MM.1S (cell line): ENCODE results near the gene C3orf62.

Experiments
- DNase-seq: peaks from one replicate; pipeline ENCODE4 v3.0.0-alpha.2; 2015
- H2AFZ ChIP-seq: fragments of 300-600 bp; sonication (generic); 2 replicates; pipeline ENCODE4 v1.6.0; 2016; ENCODE audit warnings: antibody characterized with exemption, low read length
- H3F3A ChIP-seq: fragments of 300-600 bp; sonication (generic); 2 replicates; pipeline ENCODE4 v1.6.1; 2016; ENCODE audit warnings: mild to moderate bottlenecking, antibody characterized with exemption, low read length, moderate library complexity, mixed read lengths; ENCODE audit not compliant: insufficient read depth
- H3K27ac ChIP-seq: fragments of 300-600 bp; sonication (generic); 2 replicates; pipeline ENCODE4 v1.5.1; 2016; ENCODE audit warnings: mild to moderate bottlenecking, low read length
- H3K27me3 ChIP-seq: fragments of 300-600 bp; sonication (generic); replicated peaks from 2 replicates; pipeline ENCODE4 v1.6.0; 2016; ENCODE audit warnings: low read length; ENCODE audit not compliant: insufficient read depth
- H3K36me3 ChIP-seq: fragments of 300-600 bp; sonication (generic); replicated peaks from 2 replicates; pipeline ENCODE4 v1.6.1; 2016; ENCODE audit warnings: mild to moderate bottlenecking, low read length, mixed read lengths; ENCODE audit not compliant: insufficient read depth
- H3K4me1 ChIP-seq: fragments of 300-600 bp; sonication (generic); 2 replicates; pipeline ENCODE4 v1.6.1; 2016; ENCODE audit warnings: low read length, mixed read lengths
- H3K4me2 ChIP-seq: fragments of 300-600 bp; sonication (generic); 2 replicates; pipeline ENCODE4 v1.6.0; 2016; ENCODE audit warnings: low read depth, low read length
- H3K4me3 ChIP-seq: fragments of 300-600 bp; sonication (generic); 2 replicates; pipeline ENCODE4 v1.5.1; 2016; ENCODE audit warnings: low read length, mixed read lengths
- H3K79me2 ChIP-seq: fragments of 300-600 bp; sonication (generic); 2 replicates; pipeline ENCODE4 v1.6.1; 2016; ENCODE audit warnings: mixed run types, low read length, mixed read lengths
- H3K9ac ChIP-seq: fragments of 300-600 bp; sonication (generic); 2 replicates; pipeline ENCODE4 v1.6.1; 2016; ENCODE audit warnings: low read length, mixed read lengths
- H3K9me2 ChIP-seq: fragments of 300-600 bp; sonication (generic); replicated peaks from 2 replicates; pipeline ENCODE4 v1.6.1; 2016; ENCODE audit warnings: mild to moderate bottlenecking, low read length, mixed read lengths; ENCODE audit not compliant: insufficient read depth
- H3K9me3 ChIP-seq: fragments of 300-600 bp; sonication (generic); replicated peaks from 2 replicates; pipeline ENCODE4 v1.6.1; 2016; ENCODE audit warnings: mild to moderate bottlenecking, low read length, mixed read lengths; ENCODE audit not compliant: insufficient read depth
- H4K20me1 ChIP-seq: fragments of 300-600 bp; sonication (generic); 2 replicates; pipeline ENCODE4 v1.6.1; 2016; ENCODE audit warnings: mild to moderate bottlenecking, low read length, moderate library complexity, mixed read lengths; ENCODE audit not compliant: insufficient read depth
- EZH2 ChIP-seq: fragments of 300-600 bp; sonication (generic); optimal IDR thresholded peaks from 2 replicates; pipeline ENCODE3; 2017; ENCODE audit warnings: low read depth, mild to moderate bottlenecking, antibody characterized with exemption, low read length, mixed read lengths
- EZH2phosphoT487 ChIP-seq: fragments of 300-600 bp; sonication (generic); IDR thresholded peaks from 2 replicates; pipeline ENCODE4 v1.6.1; 2018; ENCODE audit warnings: antibody characterized with exemption, low read length
- TF ChIP-seq, protein P1 (sequence below): fragments of 300-600 bp; sonication (generic); IDR thresholded peaks from 2 replicates; pipeline ENCODE4 v1.5.1; 2016; ENCODE audit warnings: antibody characterized with exemption, low read length, mixed read lengths

The C3orf62 gene

DNA sequence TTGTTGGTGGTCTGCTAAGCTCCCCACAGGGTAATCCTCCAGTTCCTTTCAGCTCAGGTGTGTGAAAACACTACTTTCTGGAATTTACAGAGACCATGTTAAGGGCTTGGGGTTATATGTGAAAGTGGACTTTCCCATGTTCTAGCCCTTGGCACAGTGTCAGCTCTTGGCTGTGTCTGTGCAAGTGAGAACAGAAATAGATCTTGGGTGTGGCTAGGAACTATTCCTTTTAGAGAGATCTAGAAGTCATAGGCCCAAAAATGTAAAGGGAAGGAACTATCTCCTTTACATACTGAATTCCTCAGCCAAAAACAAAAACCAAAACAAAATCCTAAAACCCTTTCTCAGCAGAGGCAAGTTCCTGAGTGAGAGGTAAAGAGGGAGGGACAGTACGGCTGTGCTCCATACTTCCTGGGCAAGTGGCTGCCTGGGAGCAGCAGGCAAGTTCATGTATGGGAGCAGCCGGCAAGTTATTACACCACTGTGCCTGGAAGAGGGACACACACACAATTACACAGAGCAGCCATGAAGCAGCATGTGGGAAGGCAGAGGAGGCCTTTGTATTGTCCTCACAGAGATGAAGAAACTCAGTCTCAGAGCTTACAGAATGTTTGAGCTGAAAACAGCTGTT lies 19.9 kb upstream of the C3orf62 start:
- H3K27ac ChIP-seq = no peak overlapping the region
- H3K9me3 ChIP-seq = no peaks in the 10 kb centered on the region
- no peak overlapping the region for H3K4me2 ChIP-seq
- H4K20me1 ChIP-seq = no peaks in the 10 kb centered on the region
- no peak overlapping the region for H2AFZ ChIP-seq
- H3K36me3 ChIP-seq = peaks cover 6% of the 10 kb centered on the region; the same call in 1 of the 2 replicates
- no peak overlapping the region for H3K4me3 ChIP-seq
- no peaks in the 10 kb centered on the region for H3F3A ChIP-seq
- H3K27me3 ChIP-seq = no peaks in the 10 kb centered on the region
- TF ChIP-seq EZH2 (no peak), EZH2phosphoT487 (no peak)
- TF ChIP-seq, protein P1, sequence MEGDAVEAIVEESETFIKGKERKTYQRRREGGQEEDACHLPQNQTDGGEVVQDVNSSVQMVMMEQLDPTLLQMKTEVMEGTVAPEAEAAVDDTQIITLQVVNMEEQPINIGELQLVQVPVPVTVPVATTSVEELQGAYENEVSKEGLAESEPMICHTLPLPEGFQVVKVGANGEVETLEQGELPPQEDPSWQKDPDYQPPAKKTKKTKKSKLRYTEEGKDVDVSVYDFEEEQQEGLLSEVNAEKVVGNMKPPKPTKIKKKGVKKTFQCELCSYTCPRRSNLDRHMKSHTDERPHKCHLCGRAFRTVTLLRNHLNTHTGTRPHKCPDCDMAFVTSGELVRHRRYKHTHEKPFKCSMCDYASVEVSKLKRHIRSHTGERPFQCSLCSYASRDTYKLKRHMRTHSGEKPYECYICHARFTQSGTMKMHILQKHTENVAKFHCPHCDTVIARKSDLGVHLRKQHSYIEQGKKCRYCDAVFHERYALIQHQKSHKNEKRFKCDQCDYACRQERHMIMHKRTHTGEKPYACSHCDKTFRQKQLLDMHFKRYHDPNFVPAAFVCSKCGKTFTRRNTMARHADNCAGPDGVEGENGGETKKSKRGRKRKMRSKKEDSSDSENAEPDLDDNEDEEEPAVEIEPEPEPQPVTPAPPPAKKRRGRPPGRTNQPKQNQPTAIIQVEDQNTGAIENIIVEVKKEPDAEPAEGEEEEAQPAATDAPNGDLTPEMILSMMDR = no peak
- H3K4me1 ChIP-seq = no peaks in the 10 kb centered on the region
- H3K79me2 ChIP-seq = no peaks in the 10 kb centered on the region
- H3K9ac ChIP-seq = no peak overlapping the region
- DNase-seq = no peak
- H3K9me2 ChIP-seq = no peaks in the 10 kb centered on the region

DNA sequence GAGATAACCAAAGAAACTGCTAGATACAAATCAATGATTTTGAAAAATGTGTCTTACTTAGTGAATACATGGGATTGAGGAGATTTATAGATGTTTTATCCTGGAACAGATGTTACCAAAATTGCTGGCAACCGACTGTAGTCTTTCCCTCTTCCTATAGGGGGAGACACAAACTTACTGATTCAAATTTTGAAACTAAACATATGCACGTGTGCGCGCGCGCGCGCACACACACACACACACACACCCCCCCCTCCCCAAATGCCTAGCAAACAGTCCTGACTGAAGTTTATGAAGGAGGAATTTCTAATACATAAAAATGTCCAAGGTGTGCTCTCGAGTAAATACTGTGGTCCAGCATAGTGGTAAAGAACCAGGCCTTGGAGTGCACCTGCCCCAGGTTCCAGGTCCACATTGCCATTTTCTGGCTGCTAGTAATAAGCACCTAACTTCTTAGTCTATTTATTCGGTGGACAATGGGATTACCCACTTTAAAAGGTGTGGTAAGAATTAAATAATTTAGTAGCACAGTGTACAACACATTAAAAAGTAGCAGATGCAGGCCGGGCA lies 18.5 kb upstream of the C3orf62 start:
- no peak overlapping the region for H3K9ac ChIP-seq
- no peaks in the 10 kb centered on the region for H3K9me3 ChIP-seq
- no peaks in the 10 kb centered on the region for H3K79me2 ChIP-seq
- no peak overlapping the region for H3K4me2 ChIP-seq
- no peaks in the 10 kb centered on the region for H3K9me2 ChIP-seq
- TF ChIP-seq, protein P1 = peak; percentile 60
- TF ChIP-seq EZH2 = no peak
- H3K27ac ChIP-seq = no peak overlapping the region
- no peaks in the 10 kb centered on the region for H4K20me1 ChIP-seq
- no peaks in the 10 kb centered on the region for H3K27me3 ChIP-seq
- H3K36me3 ChIP-seq = peaks cover 6% of the 10 kb centered on the region; the same call in 1 of the 2 replicates
- H3K4me1 ChIP-seq = no peaks in the 10 kb centered on the region
- H3F3A ChIP-seq = no peaks in the 10 kb centered on the region
- no peak for DNase-seq
- no peak overlapping the region for H2AFZ ChIP-seq
- H3K4me3 ChIP-seq = no peak overlapping the region

DNA sequence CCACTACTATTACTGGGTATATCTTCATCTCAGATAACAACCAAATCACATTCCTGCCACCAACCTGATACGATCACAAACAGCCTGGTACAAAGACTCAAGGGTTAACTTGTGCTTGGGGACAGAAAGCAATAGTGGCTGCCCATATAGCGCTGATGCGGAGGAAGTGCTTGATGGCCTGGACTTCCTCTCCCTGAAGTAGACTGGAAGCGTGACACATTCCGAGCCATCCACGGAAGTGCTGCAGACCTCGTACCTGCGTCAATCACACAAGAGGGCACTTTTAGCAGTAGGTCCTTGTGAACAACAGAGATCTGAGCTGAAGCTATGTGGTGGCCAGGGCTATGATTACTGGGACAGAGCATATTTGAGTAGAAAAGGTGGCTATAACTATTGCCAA lies 17.3 kb upstream of the C3orf62 start:
- H4K20me1 ChIP-seq = no peaks in the 10 kb centered on the region
- peaks cover 6% of the 10 kb centered on the region; the same call in 1 of the 2 replicates for H3K36me3 ChIP-seq
- H3K9ac ChIP-seq = no peak overlapping the region

More for the DNA sequence above, 17.3 kb upstream of the C3orf62 start:
- Histone ChIP-seq H3K4me2 (no peak overlapping the region), H3K9me3 (no peaks in the 10 kb centered on the region), H3K4me3 (no peak overlapping the region), H3F3A (no peaks in the 10 kb centered on the region), H3K27me3 (no peaks in the 10 kb centered on the region), H3K27ac (no peak overlapping the region), H3K9me2 (no peaks in the 10 kb centered on the region), H3K79me2 (no peaks in the 10 kb centered on the region), H3K4me1 (no peaks in the 10 kb centered on the region), H2AFZ (no peak overlapping the region)
- DNase-seq = no peak
- TF ChIP-seq EZH2phosphoT487 (no peak), EZH2 (no peak)
- TF ChIP-seq, protein P1 = no peak
